HG03025 (cell line): ENCODE data around the gene TMF1.

Experiments
- ATAC-seq: cut with Tn5 transposase; IDR thresholded peaks from one replicate; pipeline ENCODE4 v1.9.1; 2021; ENCODE audit warnings: mild to moderate bottlenecking, moderate library complexity; ENCODE audit not compliant: unreplicated experiment, low FRiP score

TMF1 gene

DNA sequence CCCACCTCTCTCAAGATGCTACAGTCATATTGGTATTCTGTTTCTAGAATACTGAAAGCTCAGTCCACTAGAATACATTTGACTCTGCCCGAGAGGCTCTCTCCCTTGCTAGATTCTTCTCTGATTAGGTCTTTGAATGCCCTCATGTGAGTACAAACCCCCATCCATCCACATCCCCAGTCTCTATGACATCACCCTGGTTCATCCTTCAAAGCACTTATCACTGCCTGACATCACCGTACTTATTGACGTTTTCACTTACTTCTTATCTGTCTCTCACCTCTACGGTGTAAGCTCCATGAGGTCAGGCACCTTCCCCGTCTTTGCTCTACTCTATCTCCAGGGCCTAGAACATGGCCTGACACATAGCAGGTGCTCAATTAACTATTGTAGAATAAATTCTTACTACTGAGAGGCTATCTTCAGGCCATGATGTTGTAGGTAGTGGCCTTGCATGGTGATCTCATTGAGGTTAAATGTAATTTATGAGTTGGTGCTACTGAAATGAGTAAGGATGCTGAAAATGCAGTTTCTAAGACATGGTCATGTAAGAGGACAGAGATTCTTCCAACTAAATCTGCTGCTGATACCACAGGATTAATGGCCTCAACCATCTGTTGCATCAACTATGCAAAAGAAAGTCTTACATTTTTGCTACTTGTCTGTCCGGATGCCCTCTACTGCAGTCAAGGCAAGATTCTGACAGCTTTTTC is 65.5 kb downstream of the TMF1 start:
- ATAC-seq: no peak

DNA sequence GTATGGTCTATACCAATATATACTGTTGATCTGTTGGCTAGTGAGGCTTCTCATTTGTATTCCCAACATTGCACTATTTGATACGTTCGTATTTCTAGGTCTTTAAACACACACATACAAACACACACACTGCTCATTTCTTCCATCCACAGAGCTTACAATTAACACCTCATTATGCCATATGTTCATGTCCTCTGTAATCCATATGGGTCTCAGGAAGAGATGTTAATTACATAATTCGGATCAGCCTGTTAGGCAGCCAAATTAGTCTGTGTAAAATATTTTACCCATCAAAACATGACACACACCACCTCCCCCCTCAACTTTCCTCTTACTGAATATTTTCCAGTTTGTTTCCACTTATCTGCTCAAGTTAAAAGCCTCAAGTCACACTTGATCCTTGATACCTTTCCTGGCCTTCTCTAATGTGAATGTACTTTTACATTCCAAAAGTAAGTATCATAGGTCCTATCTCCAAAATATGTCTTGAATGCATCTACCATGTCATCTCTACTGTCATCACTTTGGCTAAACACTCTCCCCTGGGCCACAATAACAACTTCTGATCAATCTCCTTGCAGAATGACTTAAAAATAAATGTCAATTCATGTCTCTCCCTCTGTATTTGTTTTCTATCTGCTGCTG is 66.9 kb downstream of the TMF1 start:
- no peak for ATAC-seq

- no peak for ATAC-seq
These were observed 68.1 kb downstream of the TMF1 start for GRCh38 chr3:68984011-68984530.

- ATAC-seq: no peak
These were observed 74.5 kb downstream of the TMF1 start for GRCh38 chr3:68977486-68978167.

DNA sequence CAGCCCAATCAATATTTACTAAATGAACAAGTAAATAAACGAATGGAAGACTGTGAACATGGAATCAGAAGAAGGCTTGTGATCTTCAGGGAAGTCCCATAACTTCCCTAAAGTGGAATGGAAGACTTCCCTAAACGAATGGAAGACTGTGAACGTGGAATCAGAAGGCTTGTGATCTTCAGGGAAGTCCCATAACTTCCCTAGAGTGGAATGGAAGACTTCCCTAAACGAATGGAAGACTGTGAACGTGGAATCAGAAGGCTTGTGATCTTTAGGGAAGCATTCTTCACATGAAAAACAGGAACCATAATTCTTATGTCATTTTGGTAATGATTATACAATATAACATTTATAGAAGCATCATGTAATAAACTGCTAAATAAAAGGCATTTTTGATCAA is 77.4 kb downstream of the TMF1 start:
- ATAC-seq: no peak

- ATAC-seq: no peak
These were observed 78.5 kb downstream of the TMF1 start for GRCh38 chr3:68973639-68974038.

GRCh38 chr3:68972358-68972979 is 79.7 kb downstream of the TMF1 start:
- no peak for ATAC-seq
